Germinal center (tissue), 1 donor: Measurements from ENCODE around the gene PRSS27.
A peak's percentile ranks its signal among the peaks of the same experiment; 100 is the strongest.
"Not testable (repeated sequence)": the region's sequence is repeated elsewhere in the genome, so short reads cannot be mapped to it uniquely, and the experiment has no call there.

Source experiments
- DNase-seq: peaks from one replicate; pipeline ENCODE4 v3.0.0; 2012; ENCODE audit warnings: mixed read lengths, low spot score

PRSS27 gene

DNA sequence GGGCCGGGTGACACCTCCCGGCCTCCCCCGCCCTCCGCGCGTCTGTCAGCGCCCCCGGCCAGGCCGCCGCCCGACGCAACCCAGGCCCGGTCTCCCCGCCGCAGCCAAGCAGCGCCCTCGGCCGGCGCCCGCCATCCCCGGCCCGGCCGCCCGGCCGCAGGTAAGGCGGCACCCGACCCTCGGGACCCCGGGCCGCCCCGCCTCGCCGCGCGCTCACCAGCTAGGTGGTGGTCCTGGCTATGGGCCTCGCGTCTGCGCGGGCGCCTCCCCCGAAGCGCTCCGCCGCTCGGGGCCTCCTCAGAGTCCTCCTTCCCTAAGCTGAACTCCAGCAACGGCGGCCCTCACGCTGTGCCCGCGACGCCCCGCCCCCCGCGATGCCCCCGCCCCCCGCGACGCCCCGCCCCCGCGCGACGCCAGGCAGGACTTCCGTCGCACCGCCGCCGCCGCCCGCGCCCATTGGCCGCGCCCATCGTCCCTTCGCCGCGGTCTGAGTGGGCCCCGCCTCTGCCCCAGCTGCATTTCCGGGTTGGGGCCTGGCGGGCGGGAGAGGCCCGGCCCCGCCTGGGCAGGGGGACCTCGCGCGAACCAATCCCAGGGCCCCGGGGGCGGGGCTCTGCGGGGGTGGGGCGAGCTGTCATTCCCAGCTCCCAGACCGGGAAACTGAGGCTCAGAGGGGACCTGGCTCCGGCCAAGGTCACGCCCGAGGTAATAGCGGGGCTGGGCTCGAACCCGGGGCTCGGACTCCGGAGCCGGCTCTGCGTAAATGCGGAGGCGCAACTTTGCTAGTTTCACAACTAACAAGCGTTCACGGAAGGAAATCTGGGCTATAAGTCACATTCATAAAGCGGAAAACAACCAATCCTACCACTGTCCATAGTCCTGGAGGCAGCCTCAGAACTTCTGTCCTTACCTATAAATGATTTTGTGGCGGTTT lies 46.7 kb downstream of the PRSS27 start:
- peak; percentile 95 for DNase-seq

- no peak for DNase-seq
These were observed 48.3 kb downstream of the PRSS27 start for GRCh38 chr16:2671741-2672140.

DNA sequence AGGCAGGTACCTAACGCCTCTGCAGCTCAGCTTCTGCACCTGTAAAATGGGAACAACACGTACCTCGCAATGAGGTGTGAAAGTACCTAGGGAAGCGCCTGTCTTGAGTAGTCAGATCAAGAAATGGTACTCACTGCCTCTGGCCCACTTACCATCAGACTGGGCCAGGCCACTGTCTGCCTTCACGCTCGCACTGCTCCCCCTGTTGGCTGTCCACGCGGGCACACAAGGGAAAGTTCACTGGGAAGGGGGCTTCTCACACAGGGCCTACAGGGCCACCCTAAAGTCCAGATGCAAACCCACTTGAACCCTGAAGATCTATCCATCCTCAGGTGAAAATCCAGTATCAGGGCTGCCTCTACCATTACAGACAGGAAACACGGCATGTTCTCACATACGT lies 48.8 kb downstream of the PRSS27 start:
- not testable (repeated sequence) for DNase-seq

DNA sequence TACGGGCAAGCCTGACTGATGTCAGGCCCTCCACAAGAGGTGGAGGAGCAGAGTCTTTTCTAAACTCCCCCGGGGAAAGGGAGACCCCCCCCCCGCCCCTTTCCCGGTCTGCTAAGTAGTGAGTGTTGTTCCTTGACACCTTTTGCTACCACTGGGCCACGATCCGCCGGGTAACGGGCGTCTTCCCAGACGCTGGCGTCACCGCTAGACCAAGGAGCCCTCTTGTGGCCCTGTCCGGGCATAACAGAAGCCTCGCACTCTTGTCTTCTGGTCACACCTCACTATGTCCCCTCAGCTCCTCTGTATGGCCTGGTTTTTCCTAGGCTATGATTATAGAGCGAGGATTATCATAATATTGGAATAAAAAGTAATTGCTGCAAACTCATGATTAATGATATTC lies 50.0 kb downstream of the PRSS27 start:
- not testable (repeated sequence) for DNase-seq

- not testable (repeated sequence) for DNase-seq
These were observed 50.4 kb downstream of the PRSS27 start for GRCh38 chr16:2669587-2669986.

GRCh38 chr16:2666671-2667070 lies 53.4 kb downstream of the PRSS27 start:
- not testable (repeated sequence) for DNase-seq

DNA sequence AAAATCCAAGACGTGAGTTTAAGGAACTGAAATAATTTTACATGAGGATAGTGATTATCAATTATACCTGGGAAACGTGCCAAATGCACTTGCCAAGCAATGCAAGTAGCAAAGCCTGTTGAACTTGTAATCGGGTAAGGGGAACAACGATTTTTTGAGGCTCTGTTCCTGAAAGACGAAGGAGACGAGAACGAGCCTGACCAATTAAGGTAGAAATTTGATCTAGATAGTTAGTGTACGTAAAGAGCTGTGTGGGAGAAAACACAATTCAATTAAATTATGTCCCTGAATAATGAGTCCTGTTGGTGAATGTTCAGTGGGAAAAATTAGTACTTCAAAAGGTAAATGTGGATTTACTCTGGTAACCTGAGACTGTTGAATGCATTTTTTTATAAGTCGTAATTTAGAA lies 55.4 kb downstream of the PRSS27 start:
- no peak for DNase-seq

DNA sequence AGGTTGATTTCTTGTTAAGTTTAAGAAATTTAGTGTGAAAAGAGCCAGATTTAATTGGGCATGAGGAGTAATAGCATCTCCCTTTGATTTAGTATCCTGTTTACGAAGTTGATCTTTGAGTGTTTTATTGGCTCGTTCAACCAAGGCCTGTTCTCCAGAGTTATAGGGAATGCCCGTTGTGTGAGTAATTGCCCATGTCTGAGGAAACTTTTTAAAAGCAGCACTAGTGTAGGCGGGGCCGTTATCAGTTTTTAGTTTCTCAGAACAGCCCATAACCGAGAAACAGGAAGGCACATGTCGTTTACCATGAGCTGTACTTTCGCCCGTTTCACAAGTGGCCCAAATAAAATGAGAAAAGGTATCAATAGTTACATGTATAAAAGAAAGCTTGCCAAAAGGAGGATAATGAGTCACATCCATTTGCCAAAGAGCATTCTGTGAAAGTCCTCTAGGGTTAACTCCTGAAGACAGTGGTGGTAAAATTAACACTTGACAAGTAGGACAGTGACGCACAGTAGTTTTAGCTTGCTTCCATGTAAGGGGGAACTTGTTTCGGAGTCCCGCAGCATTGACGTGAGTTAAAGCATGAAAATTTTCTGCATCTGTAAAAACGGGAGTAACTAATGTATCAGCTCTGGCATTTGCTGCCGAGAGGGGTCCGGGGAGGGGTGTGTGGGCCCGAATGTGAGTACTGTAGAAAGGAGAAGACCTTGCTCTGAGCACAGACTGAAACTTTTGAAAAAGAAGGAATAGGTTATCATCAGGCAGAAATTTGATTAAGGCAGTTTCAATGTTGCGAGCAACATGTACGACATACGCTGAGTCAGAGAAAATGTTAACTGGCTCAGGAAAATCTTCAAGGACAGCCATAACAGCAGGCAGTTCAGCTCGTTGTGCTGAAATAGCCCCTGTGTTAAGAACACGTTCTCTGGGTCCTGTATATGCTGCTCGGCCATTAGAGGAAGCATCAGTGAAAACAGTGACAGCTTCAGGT lies 56.2 kb downstream of the PRSS27 start:
- no peak for DNase-seq
